Activated naive CD4-positive, alpha-beta T cell treated with anti-CD3 and anti-CD28 coated beads, Interleukin-2, amount 10 ng/mL, durations not matched to agents 7 days and 5 days (primary cell): ENCODE data around the gene COL4A6.

Experiments
- CTCF ChIA-PET: fragments of 350-600 bp; sonication (Branson Sonifier 250); formaldehyde crosslinking; loops from one replicate; lab custom pipeline; 2021; ENCODE audit warnings: antibody characterized with exemption; lab: Charles Lee
- DNase-seq: peaks from one replicate; pipeline ENCODE4 v3.0.0-alpha.2; 2020
- H3K27ac Mint-ChIP-seq: one replicate; pipeline ENCODE4 v1.8.0; 2021; ENCODE audit warnings: mild to moderate bottlenecking, moderate library complexity, mixed read lengths
- H3K27me3 Mint-ChIP-seq: one replicate; pipeline ENCODE4 v1.8.0; 2021; ENCODE audit warnings: mild to moderate bottlenecking, mixed read lengths
- H3K36me3 Mint-ChIP-seq: one replicate; pipeline ENCODE4 v1.8.0; 2021; ENCODE audit warnings: mixed read lengths
- H3K4me1 Mint-ChIP-seq: one replicate; pipeline ENCODE4 v1.8.0; 2021; ENCODE audit warnings: mixed read lengths
- H3K4me3 Mint-ChIP-seq: one replicate; pipeline ENCODE4 v1.8.0; 2021; ENCODE audit warnings: mild to moderate bottlenecking, moderate library complexity, mixed read lengths
- H3K9me3 Mint-ChIP-seq: one replicate; pipeline ENCODE4 v1.8.0; 2021; ENCODE audit warnings: mixed read lengths

Gene COL4A6

DNA sequence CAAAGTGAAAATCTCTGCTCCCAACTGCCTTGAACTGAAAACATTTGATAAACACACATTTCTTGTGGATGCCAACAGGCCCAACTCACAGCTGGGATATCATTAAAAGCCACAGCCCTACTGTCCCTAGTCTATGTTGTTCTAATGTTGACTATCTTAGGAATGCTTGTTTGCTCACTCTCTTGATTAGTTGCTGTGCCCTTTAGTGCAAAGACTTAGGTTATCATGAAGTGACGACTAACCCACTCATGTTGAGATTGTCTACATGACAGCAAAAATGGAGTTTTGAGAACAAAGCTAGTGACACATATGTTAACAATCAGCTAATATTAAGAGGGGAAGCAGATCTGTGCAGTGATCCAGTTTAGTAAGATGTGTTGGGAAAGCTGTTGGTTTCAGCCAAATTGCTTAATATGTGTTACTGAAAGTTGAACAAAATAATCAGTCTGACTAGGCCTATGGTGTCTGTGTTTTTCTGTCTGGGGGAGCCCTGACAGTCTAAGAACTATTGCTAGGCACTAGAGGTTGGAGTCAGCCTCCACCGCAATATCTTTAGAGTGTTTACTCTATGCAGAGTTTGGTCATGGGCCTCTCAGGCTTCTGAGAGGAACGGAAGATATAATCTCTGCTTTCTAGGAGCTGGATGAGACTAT is 221.2 kb downstream of the COL4A6 start:
- H3K27me3 Mint-ChIP-seq = no peaks in the 10 kb centered on the region
- CTCF ChIA-PET = interaction anchor here (1.7 kb wide), 1 partner anchor 7 kb away, joined by 3 read pairs; no protein-coding TSS in a partner anchor

GRCh38 chrX:108216405-108216804 is 221.8 kb downstream of the COL4A6 start:
- CTCF ChIA-PET = interaction anchor here (1.7 kb wide), 1 partner anchor 8 kb away, joined by 3 read pairs; no protein-coding TSS in a partner anchor

More for the DNA sequence above, 221.2 kb downstream of the COL4A6 start:
- Mint-ChIP-seq H3K4me1 (no peaks in the 10 kb centered on the region), H3K36me3 (no peaks in the 10 kb centered on the region), H3K27ac (no peak overlapping the region), H3K4me3 (no peak overlapping the region), H3K9me3 (no peaks in the 10 kb centered on the region)
- DNase-seq = no peak

GRCh38 chrX:108211301-108211700 is 226.9 kb downstream of the COL4A6 start:
- CTCF ChIA-PET = no interaction called here
- Mint-ChIP-seq H3K9me3 (no peaks in the 10 kb centered on the region), H3K4me1 (no peaks in the 10 kb centered on the region), H3K27me3 (no peaks in the 10 kb centered on the region), H3K36me3 (no peaks in the 10 kb centered on the region), H3K27ac (no peak overlapping the region), H3K4me3 (no peak overlapping the region)
- no peak for DNase-seq

More at GRCh38 chrX:108216405-108216804, 221.8 kb downstream of the COL4A6 start:
- Mint-ChIP-seq H3K27me3 (no peaks in the 10 kb centered on the region), H3K36me3 (no peaks in the 10 kb centered on the region), H3K9me3 (no peaks in the 10 kb centered on the region), H3K4me3 (no peak overlapping the region), H3K4me1 (no peaks in the 10 kb centered on the region), H3K27ac (no peak overlapping the region)
- no peak for DNase-seq

GRCh38 chrX:108209006-108209554 is 229.1 kb downstream of the COL4A6 start:
- no peak overlapping the region for H3K4me3 Mint-ChIP-seq
- no peak for DNase-seq
- no peaks in the 10 kb centered on the region for H3K4me1 Mint-ChIP-seq
- no peaks in the 10 kb centered on the region for H3K9me3 Mint-ChIP-seq
- CTCF ChIA-PET = no interaction called here
- no peak overlapping the region for H3K27ac Mint-ChIP-seq
- peaks cover 5% of the 10 kb centered on the region for H3K27me3 Mint-ChIP-seq
- H3K36me3 Mint-ChIP-seq = no peaks in the 10 kb centered on the region

- Mint-ChIP-seq H3K36me3 (no peaks in the 10 kb centered on the region), H3K27ac (no peak overlapping the region), H3K9me3 (no peaks in the 10 kb centered on the region), H3K4me1 (no peaks in the 10 kb centered on the region), H3K4me3 (no peak overlapping the region), H3K27me3 (peaks cover 8% of the 10 kb centered on the region)
- no peak for DNase-seq
- CTCF ChIA-PET = no interaction called here
Measured at GRCh38 chrX:108203540-108203939, 234.7 kb downstream of the COL4A6 start.

GRCh38 chrX:108199691-108200090 is 238.5 kb downstream of the COL4A6 start:
- CTCF ChIA-PET = no interaction called here
- H3K36me3 Mint-ChIP-seq = no peaks in the 10 kb centered on the region
- H3K4me1 Mint-ChIP-seq = no peaks in the 10 kb centered on the region
- no peak for DNase-seq
- no peak overlapping the region for H3K27ac Mint-ChIP-seq
- peaks cover 8% of the 10 kb centered on the region for H3K27me3 Mint-ChIP-seq
- H3K9me3 Mint-ChIP-seq = no peaks in the 10 kb centered on the region
- H3K4me3 Mint-ChIP-seq = no peak overlapping the region

GRCh38 chrX:108199041-108199440 is 239.2 kb downstream of the COL4A6 start:
- H3K9me3 Mint-ChIP-seq = no peaks in the 10 kb centered on the region
- H3K4me3 Mint-ChIP-seq = no peak overlapping the region
- no peaks in the 10 kb centered on the region for H3K36me3 Mint-ChIP-seq
- no peaks in the 10 kb centered on the region for H3K4me1 Mint-ChIP-seq
- DNase-seq = no peak
- no peak overlapping the region for H3K27ac Mint-ChIP-seq
- CTCF ChIA-PET = no interaction called here
- H3K27me3 Mint-ChIP-seq = peaks cover 7% of the 10 kb centered on the region

DNA sequence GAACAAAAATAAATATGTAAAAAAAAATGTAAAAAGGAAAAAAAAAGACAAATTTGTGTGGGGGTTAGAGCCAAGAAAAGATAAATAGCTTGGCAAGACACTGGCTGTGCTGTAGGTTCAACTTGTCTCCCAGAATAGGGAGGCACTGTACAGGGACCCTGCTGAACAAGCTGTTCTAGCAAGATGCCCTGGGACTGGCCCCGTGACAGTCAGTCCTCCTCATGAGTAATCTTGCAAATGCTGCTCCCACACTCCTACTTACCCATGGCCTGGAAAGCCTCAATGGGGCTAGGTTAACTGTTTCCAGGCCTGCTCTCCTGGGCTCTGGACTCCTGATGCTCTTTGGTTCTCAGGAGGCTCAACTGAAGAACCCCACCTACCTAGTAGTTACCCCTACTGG is 239.8 kb downstream of the COL4A6 start:
- H3K27ac Mint-ChIP-seq = no peak overlapping the region
- H3K9me3 Mint-ChIP-seq = no peaks in the 10 kb centered on the region
- no peaks in the 10 kb centered on the region for H3K4me1 Mint-ChIP-seq
- peaks cover 7% of the 10 kb centered on the region for H3K27me3 Mint-ChIP-seq
- CTCF ChIA-PET = no interaction called here
- no peak overlapping the region for H3K4me3 Mint-ChIP-seq
- no peaks in the 10 kb centered on the region for H3K36me3 Mint-ChIP-seq
- DNase-seq = no peak

- CTCF ChIA-PET = no interaction called here
- Mint-ChIP-seq H3K9me3 (no peaks in the 10 kb centered on the region), H3K27ac (no peak overlapping the region), H3K36me3 (no peaks in the 10 kb centered on the region), H3K4me1 (no peaks in the 10 kb centered on the region), H3K4me3 (no peak overlapping the region), H3K27me3 (peaks cover 5% of the 10 kb centered on the region)
- DNase-seq = no peak
Measured at GRCh38 chrX:108186811-108187210, 251.4 kb downstream of the COL4A6 start.

DNA sequence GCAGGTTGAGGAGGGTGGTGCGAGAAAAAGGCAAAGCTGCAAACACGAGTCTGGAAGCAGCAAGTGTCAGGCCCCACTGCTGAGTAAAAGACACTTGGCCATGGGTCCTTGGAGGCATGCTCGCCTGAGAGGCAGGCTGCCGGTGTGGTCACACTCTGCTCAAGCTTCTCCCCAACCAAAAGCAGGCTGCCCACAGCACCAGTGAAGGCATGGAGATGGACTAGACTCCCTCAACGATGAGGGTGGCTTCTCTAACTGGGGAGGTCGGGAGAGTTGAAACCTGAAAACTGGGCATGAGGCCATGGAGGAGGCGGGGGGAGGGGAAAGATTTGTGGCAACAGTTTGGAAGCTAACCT is 260.1 kb downstream of the COL4A6 start:
- H3K27ac Mint-ChIP-seq = no peak overlapping the region
- H3K4me1 Mint-ChIP-seq = no peaks in the 10 kb centered on the region
- H3K4me3 Mint-ChIP-seq = no peak overlapping the region
- no peaks in the 10 kb centered on the region for H3K9me3 Mint-ChIP-seq
- CTCF ChIA-PET = interaction anchor here (1.5 kb wide), 1 partner anchor 47 kb away, joined by 4 read pairs; no protein-coding TSS in a partner anchor
- no peaks in the 10 kb centered on the region for H3K36me3 Mint-ChIP-seq
- no peak for DNase-seq
- no peaks in the 10 kb centered on the region for H3K27me3 Mint-ChIP-seq

GRCh38 chrX:108177351-108178142 is 260.7 kb downstream of the COL4A6 start:
- CTCF ChIA-PET = interaction anchor here (1.5 kb wide), 1 partner anchor 48 kb away, joined by 4 read pairs; no protein-coding TSS in a partner anchor
- H3K4me3 Mint-ChIP-seq = no peak overlapping the region
- no peak overlapping the region for H3K27ac Mint-ChIP-seq
- H3K36me3 Mint-ChIP-seq = no peaks in the 10 kb centered on the region
- no peaks in the 10 kb centered on the region for H3K9me3 Mint-ChIP-seq
- DNase-seq = no peak
- H3K27me3 Mint-ChIP-seq = no peaks in the 10 kb centered on the region
- no peaks in the 10 kb centered on the region for H3K4me1 Mint-ChIP-seq

GRCh38 chrX:108173874-108174273 is 264.3 kb downstream of the COL4A6 start:
- Mint-ChIP-seq H3K27me3 (no peaks in the 10 kb centered on the region), H3K4me1 (no peaks in the 10 kb centered on the region), H3K36me3 (no peaks in the 10 kb centered on the region), H3K4me3 (no peak overlapping the region), H3K27ac (no peak overlapping the region), H3K9me3 (no peaks in the 10 kb centered on the region)
- CTCF ChIA-PET = no interaction called here
- DNase-seq = no peak

- Mint-ChIP-seq H3K4me3 (no peak overlapping the region), H3K36me3 (no peaks in the 10 kb centered on the region), H3K9me3 (no peaks in the 10 kb centered on the region), H3K4me1 (no peaks in the 10 kb centered on the region), H3K27ac (no peak overlapping the region), H3K27me3 (no peaks in the 10 kb centered on the region)
- DNase-seq = no peak
- CTCF ChIA-PET = no interaction called here
Measured at GRCh38 chrX:108171671-108172070, 266.6 kb downstream of the COL4A6 start.

DNA sequence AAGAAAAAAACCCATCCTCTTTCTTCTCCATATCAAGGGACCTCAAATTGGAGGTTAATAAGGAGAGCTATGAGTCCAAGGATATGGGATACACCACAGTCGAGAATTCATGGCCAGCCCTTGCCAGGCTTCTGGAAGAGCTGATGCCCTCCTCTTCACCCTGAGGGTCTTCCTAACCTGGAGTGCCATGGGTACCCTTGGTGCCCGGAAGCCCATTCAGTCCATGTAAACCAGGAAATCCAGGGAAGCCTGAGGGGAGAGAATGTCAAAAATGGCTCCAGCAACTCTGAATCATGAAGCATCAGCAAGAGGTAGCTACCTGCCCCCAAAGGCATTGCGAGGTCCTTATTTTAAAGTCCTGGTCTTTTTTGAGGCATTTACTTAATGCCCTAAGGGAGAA is 268.5 kb downstream of the COL4A6 start:
- Mint-ChIP-seq H3K36me3 (no peaks in the 10 kb centered on the region), H3K27me3 (no peaks in the 10 kb centered on the region), H3K9me3 (no peaks in the 10 kb centered on the region), H3K4me1 (no peaks in the 10 kb centered on the region), H3K27ac (no peak overlapping the region), H3K4me3 (no peak overlapping the region)
- no peak for DNase-seq
- CTCF ChIA-PET = no interaction called here
